DOHH2 (cell line): ENCODE data around the gene BAZ1A.

Experiments
- CTCF ChIP-seq: fragments of 200-600 bp; sonication (generic); IDR thresholded peaks from one replicate; pipeline ENCODE4 v1.5.1; 2014; ENCODE audit warnings: antibody characterized with exemption, mild to moderate bottlenecking, low read depth, low read length; ENCODE audit not compliant: poor library complexity, severe bottlenecking
- EZH2phosphoT487 ChIP-seq: fragments of 200-600 bp; sonication (generic); IDR thresholded peaks from 2 replicates; pipeline ENCODE4 v1.6.1; 2017; ENCODE audit warnings: borderline replicate concordance, mild to moderate bottlenecking, antibody characterized with exemption, low read length, moderate library complexity, mixed read lengths

GRCh38 chr14:34755215-34755614 is 119.9 kb downstream of the BAZ1A start:
- no peak for TF ChIP-seq CTCF
- TF ChIP-seq EZH2phosphoT487: no peak
